K562 (cell line): ENCODE measurements around the gene ISYNA1. TPM values are rescaled to one million over a fixed set of nuclear protein-coding genes. Genes with fewer than 3 reads are reported as not detected.

ENCODE experiments used
- FOSL1 ChIP-seq: fragments of 200-800 bp; sonication (Bioruptor generic); conservative IDR thresholded peaks from 2 replicates; pipeline ENCODE4 v1.6.1; 2016; ENCODE audit warnings: missing genetic modification characterization, missing compliant biosample characterization
- FOXJ2 ChIP-seq: fragments of 200-800 bp; sonication (Bioruptor generic); IDR thresholded peaks from 2 replicates; pipeline ENCODE4 v1.6.1; 2016; ENCODE audit warnings: missing genetic modification characterization, missing compliant biosample characterization
- FOXJ3 ChIP-seq: sonication (generic); formaldehyde crosslinking; IDR thresholded peaks from 2 replicates; pipeline ENCODE4 v1.4.0; 2020; ENCODE audit warnings: mild to moderate bottlenecking, missing genetic modification reagents
- GATAD2A ChIP-seq: fragments of 450-650 bp; IDR thresholded peaks from 2 replicates; pipeline ENCODE4 v1.6.1; 2017
- HDGF ChIP-seq: fragments of 450-650 bp; IDR thresholded peaks from 2 replicates; pipeline ENCODE4 v1.6.1; 2016
- POLR3A ChIP-seq: IDR thresholded peaks from 2 replicates; pipeline ENCODE4 v1.6.1; 2011; ENCODE audit warnings: borderline replicate concordance, mild to moderate bottlenecking, moderate library complexity; ENCODE audit not compliant: insufficient read length, insufficient read depth; ENCODE audit errors: extremely low read depth
- RFX5 ChIP-seq: IDR thresholded peaks from 2 replicates; pipeline ENCODE4 v1.6.1; 2011; ENCODE audit warnings: low read depth, mild to moderate bottlenecking, improper control_type of control experiment, low read length
- TAF1 ChIP-seq: IDR thresholded peaks from 2 replicates; pipeline ENCODE4 v1.6.1; 2011; ENCODE audit warnings: mild to moderate bottlenecking, low read length, moderate library complexity; ENCODE audit not compliant: insufficient read depth, control insufficient read depth, severe bottlenecking; ENCODE audit errors: extremely low read depth
- TCFL5 ChIP-seq: fragments of 250-450 bp; sonication (Bioruptor Pico); conservative IDR thresholded peaks from 2 replicates; pipeline ENCODE4 v1.6.1; 2021; ENCODE audit warnings: mild to moderate bottlenecking, moderate library complexity, matching md5 sums
- THRAP3 ChIP-seq: fragments of 450-650 bp; IDR thresholded peaks from 2 replicates; pipeline ENCODE4 v1.6.1; 2016; ENCODE audit warnings: mild to moderate bottlenecking, inconsistent platforms, borderline replicate concordance
- ZNF12 ChIP-seq: sonication (generic); formaldehyde crosslinking; IDR thresholded peaks from 2 replicates; pipeline ENCODE4 v1.4.0; 2020; ENCODE audit warnings: mild to moderate bottlenecking, missing genetic modification reagents
- ZNF253 ChIP-seq: fragments of 250-450 bp; sonication (Bioruptor Pico); conservative IDR thresholded peaks from 2 replicates; pipeline ENCODE4 v1.6.1; 2021; ENCODE audit warnings: mild to moderate bottlenecking
- ZNF583 ChIP-seq: fragments of 250-450 bp; sonication (Bioruptor Pico); IDR thresholded peaks from 2 replicates; pipeline ENCODE4 v1.4.0; 2020
- ZNF584 ChIP-seq: fragments of 200-800 bp; sonication (Bioruptor generic); IDR thresholded peaks from 2 replicates; pipeline ENCODE4 v1.6.1; 2016; ENCODE audit warnings: low read depth, mild to moderate bottlenecking, missing genetic modification characterization, missing compliant biosample characterization
- ZNF707 ChIP-seq: fragments of 250-450 bp; sonication (Bioruptor Pico); conservative IDR thresholded peaks from 2 replicates; pipeline ENCODE4 v1.8.0; 2022; ENCODE audit warnings: inconsistent platforms, mild to moderate bottlenecking, moderate library complexity
- ZNF76 ChIP-seq: fragments of 250-450 bp; sonication (Bioruptor Pico); IDR thresholded peaks from 2 replicates; pipeline ENCODE4 v1.4.0; 2020; ENCODE audit warnings: mild to moderate bottlenecking, moderate library complexity, borderline replicate concordance
- ZNF77 ChIP-seq: fragments of 250-450 bp; sonication (Bioruptor Pico); IDR thresholded peaks from 2 replicates; pipeline ENCODE4 v1.5.0; 2020
- ZNF780A ChIP-seq: fragments of 250-450 bp; sonication (Bioruptor Pico); IDR thresholded peaks from 2 replicates; pipeline ENCODE4 v1.5.0; 2021; ENCODE audit warnings: mild to moderate bottlenecking
- ZSCAN32 ChIP-seq: fragments of 450-650 bp; formaldehyde crosslinking; IDR thresholded peaks from 2 replicates; pipeline ENCODE4 v1.4.0; 2020; ENCODE audit warnings: mild to moderate bottlenecking, moderate library complexity
- polyA plus RNA-seq, 8 experiments: library from polyadenylated mRNA; depleted of rRNA in 4 of 8; stranded (reverse) in 5 of 8; unstranded in 3 of 8; fragments of >200 nt; fragmentation: Nextera tagmentation in 2 of 8; fragmentation: Illumina TruSeq in 1 of 8; extraction: Ambion mirVana in 2 of 8; extraction: Trizol in 1 of 8; gene quantifications; 2 replicates each; pipeline versions ENCODE4 v1.2.1 to v1.2.3, GENCODE V29; 2011 to 2014; ENCODE audit warnings: inconsistent platforms in 1 of 8, missing spikeins in 1 of 8
- total RNA-seq, 7 experiments: library from RNA; depleted of rRNA in 6 of 7; stranded (reverse); fragments of >200 nt in 6 of 7; fragmentation: Illumina TruSeq in 2 of 7; extraction: Trizol in 2 of 7; gene quantifications; 2 replicates each; pipeline versions ENCODE4 v1.2.1 to v1.2.3, GENCODE V29; 2011 to 2021; ENCODE audit warnings: low replicate concordance in 1 of 7
- TF ChIP-seq, protein P1 (sequence below): fragments of 450-650 bp; IDR thresholded peaks from one replicate; pipeline ENCODE4 v1.6.1; 2018; ENCODE audit warnings: mild to moderate bottlenecking, moderate library complexity; ENCODE audit not compliant: partially characterized antibody
- TF ChIP-seq, protein P2 (sequence below): fragments of 200-800 bp; sonication (Bioruptor generic); IDR thresholded peaks from 2 replicates; pipeline ENCODE4 v1.6.1; 2017; ENCODE audit warnings: missing genetic modification characterization, missing compliant biosample characterization
- TF ChIP-seq, protein P3 (sequence below): sonication (generic); formaldehyde crosslinking; IDR thresholded peaks from 2 replicates; pipeline ENCODE4 v1.5.0; 2020; ENCODE audit warnings: missing genetic modification reagents
- TF ChIP-seq, protein P4 (sequence below): fragments of 250-450 bp; sonication (Bioruptor Pico); IDR thresholded peaks from 2 replicates; pipeline ENCODE4 v1.8.0; 2022; ENCODE audit warnings: inconsistent platforms, mild to moderate bottlenecking, moderate library complexity, borderline replicate concordance

The ISYNA1 gene
- total and polyA plus RNA-seq, 9 of the 15 experiments (the other 6 are each of a cell fraction or from before 2014, with no cell fraction given): 21.8 to 460 (median 93.2) TPM

DNA sequence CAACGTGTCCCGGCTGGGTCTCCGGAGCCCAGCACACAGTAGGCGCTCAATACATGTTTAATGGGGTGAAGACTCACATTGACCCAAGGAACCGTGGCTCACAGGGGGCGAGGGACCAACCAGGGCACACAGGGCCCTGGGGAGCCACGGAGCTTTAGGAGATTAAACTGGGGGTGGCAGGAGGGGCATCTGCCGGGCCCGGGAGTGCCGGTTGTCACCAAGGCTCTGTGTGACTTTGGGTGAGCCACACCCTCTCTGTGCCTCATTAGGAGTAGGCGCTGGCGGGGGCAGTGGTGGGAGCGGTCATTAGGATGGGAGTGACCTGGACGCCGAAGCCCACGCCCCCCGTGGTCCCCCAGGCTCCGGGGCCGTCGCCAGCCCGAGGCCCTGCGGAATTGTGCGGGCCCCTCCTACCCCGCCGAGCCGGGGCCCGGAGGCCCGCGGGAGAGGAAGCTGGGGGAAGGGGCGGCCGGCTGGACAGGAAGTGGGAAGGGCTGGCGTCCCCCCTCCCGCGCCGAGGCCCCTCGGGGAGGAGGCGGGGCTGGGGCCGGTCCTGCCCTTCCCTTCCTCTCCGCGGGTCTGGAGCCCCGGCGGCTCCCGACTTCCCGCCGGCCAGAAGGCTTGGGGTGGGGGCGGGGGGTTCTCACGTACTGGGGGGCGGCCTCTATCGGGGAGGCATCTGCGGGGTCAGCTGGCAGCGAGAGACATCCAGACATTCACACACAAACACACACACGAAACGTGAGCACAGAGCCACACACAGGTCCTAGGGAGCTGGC is 20.5 kb downstream of the ISYNA1 start (continued):
- TF ChIP-seq, protein P1, sequence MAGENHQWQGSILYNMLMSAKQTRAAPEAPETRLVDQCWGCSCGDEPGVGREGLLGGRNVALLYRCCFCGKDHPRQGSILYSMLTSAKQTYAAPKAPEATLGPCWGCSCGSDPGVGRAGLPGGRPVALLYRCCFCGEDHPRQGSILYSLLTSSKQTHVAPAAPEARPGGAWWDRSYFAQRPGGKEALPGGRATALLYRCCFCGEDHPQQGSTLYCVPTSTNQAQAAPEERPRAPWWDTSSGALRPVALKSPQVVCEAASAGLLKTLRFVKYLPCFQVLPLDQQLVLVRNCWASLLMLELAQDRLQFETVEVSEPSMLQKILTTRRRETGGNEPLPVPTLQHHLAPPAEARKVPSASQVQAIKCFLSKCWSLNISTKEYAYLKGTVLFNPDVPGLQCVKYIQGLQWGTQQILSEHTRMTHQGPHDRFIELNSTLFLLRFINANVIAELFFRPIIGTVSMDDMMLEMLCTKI: no peak
- TF ChIP-seq HDGF: no peak
- no peak for TF ChIP-seq ZNF583 (CRISPR knock-in tag)
- no peak for TF ChIP-seq TCFL5 (CRISPR knock-in tag)
- peak; percentile 74 for TF ChIP-seq TAF1
- no peak for TF ChIP-seq GATAD2A
- TF ChIP-seq, protein P2, sequence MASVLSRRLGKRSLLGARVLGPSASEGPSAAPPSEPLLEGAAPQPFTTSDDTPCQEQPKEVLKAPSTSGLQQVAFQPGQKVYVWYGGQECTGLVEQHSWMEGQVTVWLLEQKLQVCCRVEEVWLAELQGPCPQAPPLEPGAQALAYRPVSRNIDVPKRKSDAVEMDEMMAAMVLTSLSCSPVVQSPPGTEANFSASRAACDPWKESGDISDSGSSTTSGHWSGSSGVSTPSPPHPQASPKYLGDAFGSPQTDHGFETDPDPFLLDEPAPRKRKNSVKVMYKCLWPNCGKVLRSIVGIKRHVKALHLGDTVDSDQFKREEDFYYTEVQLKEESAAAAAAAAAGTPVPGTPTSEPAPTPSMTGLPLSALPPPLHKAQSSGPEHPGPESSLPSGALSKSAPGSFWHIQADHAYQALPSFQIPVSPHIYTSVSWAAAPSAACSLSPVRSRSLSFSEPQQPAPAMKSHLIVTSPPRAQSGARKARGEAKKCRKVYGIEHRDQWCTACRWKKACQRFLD (CRISPR knock-in tag): no peak
- no peak for TF ChIP-seq ZNF12 (CRISPR knock-in tag)
- TF ChIP-seq THRAP3: no peak
- TF ChIP-seq ZNF780A (CRISPR knock-in tag): no peak
- no peak for TF ChIP-seq ZSCAN32
- TF ChIP-seq ZNF253 (CRISPR knock-in tag): no peak
- TF ChIP-seq POLR3A: no peak
- no peak for TF ChIP-seq FOXJ2 (tag)
- TF ChIP-seq, protein P3, sequence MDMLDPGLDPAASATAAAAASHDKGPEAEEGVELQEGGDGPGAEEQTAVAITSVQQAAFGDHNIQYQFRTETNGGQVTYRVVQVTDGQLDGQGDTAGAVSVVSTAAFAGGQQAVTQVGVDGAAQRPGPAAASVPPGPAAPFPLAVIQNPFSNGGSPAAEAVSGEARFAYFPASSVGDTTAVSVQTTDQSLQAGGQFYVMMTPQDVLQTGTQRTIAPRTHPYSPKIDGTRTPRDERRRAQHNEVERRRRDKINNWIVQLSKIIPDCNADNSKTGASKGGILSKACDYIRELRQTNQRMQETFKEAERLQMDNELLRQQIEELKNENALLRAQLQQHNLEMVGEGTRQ (CRISPR knock-in tag): no peak
- TF ChIP-seq ZNF77 (CRISPR knock-in tag): no peak
- TF ChIP-seq RFX5: no peak
- TF ChIP-seq ZNF76 (CRISPR knock-in tag): 0 out of 2 replicates have a peak, but pooled peaks have one; percentile 68
- TF ChIP-seq ZNF707 (CRISPR knock-in tag): no peak
- TF ChIP-seq ZNF584 (CRISPR knock-in tag): no peak
- TF ChIP-seq, protein P4, sequence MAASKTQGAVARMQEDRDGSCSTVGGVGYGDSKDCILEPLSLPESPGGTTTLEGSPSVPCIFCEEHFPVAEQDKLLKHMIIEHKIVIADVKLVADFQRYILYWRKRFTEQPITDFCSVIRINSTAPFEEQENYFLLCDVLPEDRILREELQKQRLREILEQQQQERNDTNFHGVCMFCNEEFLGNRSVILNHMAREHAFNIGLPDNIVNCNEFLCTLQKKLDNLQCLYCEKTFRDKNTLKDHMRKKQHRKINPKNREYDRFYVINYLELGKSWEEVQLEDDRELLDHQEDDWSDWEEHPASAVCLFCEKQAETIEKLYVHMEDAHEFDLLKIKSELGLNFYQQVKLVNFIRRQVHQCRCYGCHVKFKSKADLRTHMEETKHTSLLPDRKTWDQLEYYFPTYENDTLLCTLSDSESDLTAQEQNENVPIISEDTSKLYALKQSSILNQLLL (CRISPR knock-in tag): no peak
- no peak for TF ChIP-seq FOXJ3
- TF ChIP-seq FOSL1: peak; percentile 32; the same call in 1 of the 2 replicates
